ENCODE results near the gene SH2D3C. TPM values are rescaled to one million over a fixed set of nuclear protein-coding genes. Genes with fewer than 3 reads are reported as not detected.

The SH2D3C gene
- total and polyA plus RNA-seq, 9 of the 15 experiments (the other 6 are each of a cell fraction or from before 2014, with no cell fraction given), result 0.03 to 1.2 (median 0.22) TPM; not detected in 1

DNA sequence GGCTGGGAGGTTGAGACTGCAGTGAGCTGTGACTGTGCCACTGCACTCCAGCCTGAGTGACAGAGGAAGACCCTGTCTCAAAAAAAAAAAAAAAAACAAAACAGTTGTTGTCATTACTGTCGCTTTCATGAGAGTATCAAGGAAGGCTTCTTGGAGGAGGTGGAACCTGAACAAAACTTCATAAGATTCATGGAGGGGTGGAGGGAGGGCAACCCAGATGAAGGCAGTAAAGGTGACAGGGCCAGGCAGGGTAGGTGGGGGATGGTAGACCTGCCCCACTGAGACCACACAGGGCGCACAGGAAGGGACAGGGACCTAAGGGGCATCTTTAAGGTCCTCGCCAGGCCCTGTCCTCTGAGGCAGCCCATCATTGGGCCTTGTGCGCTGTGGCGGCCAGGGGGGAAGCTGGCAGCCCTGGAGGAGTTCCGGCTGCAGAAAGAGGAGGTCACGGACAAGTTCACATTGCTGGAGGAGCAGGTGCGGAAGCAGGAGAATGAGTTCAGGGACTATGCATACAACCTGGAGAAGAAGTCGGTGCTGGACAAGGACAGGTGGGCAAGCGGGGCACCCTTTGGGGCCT, 68.2 kb downstream of the SH2D3C start:
- no peak for FAIRE-seq
- Histone ChIP-seq H4K20me1 (replicated peaks; ENCODE audit: control insufficient read depth, insufficient read depth, low read length) (peaks cover 3% of the 10 kb centered on the region; the same call in 1 of the 2 replicates), H3K4me1 (replicated peaks in 1 of 2; ENCODE audit: control insufficient read depth in 2 of 2, insufficient read depth in 2 of 2, low read length in 2 of 2) (peaks cover 4 to 58% of the 10 kb centered on the region in 2 experiments; a peak in 3 of 5 replicates), H3K36me3 (ENCODE audit: control insufficient read depth, insufficient read depth, low read length) (no peaks in the 10 kb centered on the region), H3K9me3 (replicated peaks; ENCODE audit: control insufficient read depth, insufficient read depth, low read depth, low read length) (0 out of 2 replicates have a peak, but pooled peaks cover 4% of the 10 kb centered on the region), H2AFZ (ENCODE audit: low read depth, low read length) (no peak overlapping the region), H3K4me3 (no peak overlapping the region), H3K27me3 (ENCODE audit: control insufficient read depth in 2 of 2, insufficient read depth in 2 of 2, low read length in 2 of 2) (no peaks in the 10 kb centered on the region), H3K79me2 (ENCODE audit: control insufficient read depth, insufficient read depth, low read length) (0 out of 3 replicates have a peak, but pooled peaks cover 3% of the 10 kb centered on the region), H3K4me2 (ENCODE audit: insufficient read depth, low read length) (no peak overlapping the region), H3K27ac (ENCODE audit: extremely low read depth, low read depth, low read length) (no peak overlapping the region), H3K9ac (ENCODE audit: insufficient read depth in 1 of 2, low read depth in 2 of 2, low read length in 2 of 2) (0 out of 4 replicates have a peak overlapping the region, but pooled peaks of 1 of the 2 experiments have one; percentile 1), H3K9me1 (ENCODE audit: control insufficient read depth, insufficient read depth, low read length) (no peaks in the 10 kb centered on the region)
- no peak for ATAC-seq
- DNase-seq (ENCODE audit: extremely low read depth in 1 of 4, low spot score in 3 of 4), result no peak
- TF ChIP-seq BCOR (IDR thresholded peaks at IDR 0.05) (peak; percentile 20; the same call in 1 of the 2 replicates), ZNF133 (CRISPR knock-in tag; IDR thresholded peaks at IDR 0.05) (no peak), ZFP36 (IDR thresholded peaks at IDR 0.05; ENCODE audit: low read depth, low read length, partially characterized antibody) (peak; percentile 84), NR2C1 (IDR thresholded peaks at IDR 0.05) (no peak), NR2C1 (tag; IDR thresholded peaks at IDR 0.05) (no peak)
- TF ChIP-seq, protein P1, sequence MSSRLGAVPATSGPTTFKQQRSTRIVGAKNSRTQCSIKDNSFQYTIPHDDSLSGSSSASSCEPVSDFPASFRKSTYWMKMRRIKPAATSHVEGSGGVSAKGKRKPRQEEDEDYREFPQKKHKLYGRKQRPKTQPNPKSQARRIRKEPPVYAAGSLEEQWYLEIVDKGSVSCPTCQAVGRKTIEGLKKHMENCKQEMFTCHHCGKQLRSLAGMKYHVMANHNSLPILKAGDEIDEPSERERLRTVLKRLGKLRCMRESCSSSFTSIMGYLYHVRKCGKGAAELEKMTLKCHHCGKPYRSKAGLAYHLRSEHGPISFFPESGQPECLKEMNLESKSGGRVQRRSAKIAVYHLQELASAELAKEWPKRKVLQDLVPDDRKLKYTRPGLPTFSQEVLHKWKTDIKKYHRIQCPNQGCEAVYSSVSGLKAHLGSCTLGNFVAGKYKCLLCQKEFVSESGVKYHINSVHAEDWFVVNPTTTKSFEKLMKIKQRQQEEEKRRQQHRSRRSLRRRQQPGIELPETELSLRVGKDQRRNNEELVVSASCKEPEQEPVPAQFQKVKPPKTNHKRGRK (tag; IDR thresholded peaks at IDR 0.05), result no peak
- 84% methylated on average over 7 of the region's 10 CpGs for WGBS (ENCODE audit: insufficient coverage, low coverage, missing lambda C conversion rate)
- in situ Hi-C loops (cut with MboI) (no loop called here), intact Hi-C loops (cut with micrococcal nuclease) (no loop called here)
- POLR2A ChIA-PET, result interaction anchor here (1.1 kb wide), 1 partner anchor 13 kb away, joined by 3 read pairs; no protein-coding TSS in a partner anchor
- CTCF ChIA-PET (ENCODE audit: low intra/inter-chr PET ratio), result no interaction called here
- BruUV-seq (replicated peaks), result no TSS peak

All from K562 (cell line).